Glomerular visceral epithelial cell (primary cell): ENCODE results near the gene IBTK.
"Not testable (repeated sequence)": the region's sequence is repeated elsewhere in the genome, so short reads cannot be mapped to it uniquely, and the experiment has no call there.

Experiments used
- DNase-seq: peaks from one replicate; pipeline ENCODE4 v3.0.0-alpha.2; 2016; ENCODE audit errors: extremely low spot score

IBTK gene

GRCh38 chr6:82246802-82247504 lies 591 bp downstream of the IBTK start:
- DNase-seq: peak; percentile 52

- no peak for DNase-seq
Measured at GRCh38 chr6:82246370-82246769, 1.2 kb downstream of the IBTK start.

DNA sequence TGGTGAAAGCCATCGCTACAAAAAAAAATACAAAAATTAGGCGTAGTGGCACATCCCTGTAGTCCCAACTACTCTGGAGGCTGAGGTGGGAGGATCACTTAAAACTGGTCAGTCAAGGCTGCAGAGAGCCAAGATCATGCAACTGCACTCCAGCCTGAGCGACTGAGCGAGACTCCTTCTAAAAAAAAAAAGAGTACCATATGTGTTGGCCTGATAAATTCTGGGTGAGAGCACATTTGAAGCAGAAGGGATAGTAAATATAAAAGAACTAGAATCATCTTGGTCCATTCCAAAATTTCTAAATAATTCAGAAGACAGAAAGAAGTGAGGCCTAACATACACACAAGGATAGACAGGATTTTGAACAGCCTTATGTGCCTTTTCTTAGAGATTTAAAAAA lies 2.2 kb downstream of the IBTK start:
- DNase-seq: no peak

GRCh38 chr6:82243884-82244283 lies 3.7 kb downstream of the IBTK start:
- DNase-seq: no peak

DNA sequence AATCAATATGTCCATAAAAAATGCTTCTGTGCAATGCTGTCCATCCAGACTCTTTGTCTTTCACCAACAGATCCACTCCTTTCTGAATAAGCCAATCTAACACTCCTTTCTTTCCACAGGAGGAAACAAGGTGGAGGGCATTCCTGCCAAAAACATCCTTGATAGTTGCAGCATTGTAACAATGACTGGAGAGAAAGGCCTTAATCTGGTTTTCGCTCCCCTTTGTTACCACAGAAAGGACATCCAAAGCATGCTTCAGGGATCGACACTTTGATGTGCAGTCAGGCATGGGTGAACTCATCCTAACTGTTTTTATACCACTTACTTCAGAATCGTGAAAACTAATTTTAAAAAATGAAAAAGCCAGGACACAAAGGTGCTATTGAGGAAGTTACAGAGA lies 7.4 kb downstream of the IBTK start:
- DNase-seq: no peak

GRCh38 chr6:82239597-82239996 lies 7.9 kb downstream of the IBTK start:
- no peak for DNase-seq

- no peak for DNase-seq
Measured at GRCh38 chr6:82237013-82237412, 10.5 kb downstream of the IBTK start.

GRCh38 chr6:82227770-82228169 lies 19.8 kb downstream of the IBTK start:
- DNase-seq: no peak

- no peak for DNase-seq
Measured at GRCh38 chr6:82220167-82220566, 27.4 kb downstream of the IBTK start.

DNA sequence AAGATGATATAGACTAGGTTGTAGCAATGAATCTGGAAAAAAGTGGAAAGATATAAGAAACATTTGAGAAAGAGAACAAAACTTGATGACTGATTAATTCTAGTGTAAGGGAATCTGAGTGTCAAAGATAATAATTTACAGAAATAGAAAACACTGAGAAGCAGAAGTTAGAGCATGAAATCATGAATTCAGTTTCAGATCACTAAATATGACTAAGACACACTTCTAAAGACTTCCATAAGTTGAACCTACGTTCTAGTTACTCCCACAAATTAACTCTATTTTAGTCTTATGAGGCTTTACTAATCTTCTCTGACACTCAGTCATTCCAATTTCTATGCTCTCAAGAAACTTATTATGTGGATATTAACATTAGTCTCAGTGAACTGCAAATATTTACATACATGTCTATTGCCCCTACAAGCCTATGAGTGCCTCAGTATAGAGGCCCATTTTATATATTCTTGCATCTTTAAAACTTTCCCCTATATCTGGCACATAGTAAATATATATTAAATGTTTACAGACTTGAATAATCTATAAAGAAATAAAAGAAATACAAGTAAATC lies 30.4 kb downstream of the IBTK start:
- peak; percentile 3 for DNase-seq

- DNase-seq: no peak
Measured at GRCh38 chr6:82216549-82216948, 31.0 kb downstream of the IBTK start.

GRCh38 chr6:82211326-82211725 lies 36.2 kb downstream of the IBTK start:
- DNase-seq: no peak

DNA sequence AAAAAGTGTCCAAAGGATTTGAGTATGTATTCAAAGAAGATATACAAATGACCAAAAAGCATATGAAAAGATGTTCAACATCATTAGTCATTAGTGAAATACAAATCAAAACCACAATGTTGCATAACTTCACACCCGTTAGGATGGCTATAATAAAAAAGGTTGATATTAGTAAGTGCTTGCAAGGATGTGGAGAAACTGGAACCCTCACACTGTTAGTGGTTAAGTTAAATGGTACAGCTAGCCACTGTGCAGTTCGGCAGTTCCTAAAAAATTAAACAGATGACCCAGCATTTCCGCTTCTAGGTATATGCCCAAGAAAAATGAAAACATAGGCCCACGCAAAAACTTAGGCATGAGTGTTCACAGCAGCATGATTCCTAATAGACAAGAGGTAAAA lies 38.6 kb downstream of the IBTK start:
- no peak for DNase-seq

DNA sequence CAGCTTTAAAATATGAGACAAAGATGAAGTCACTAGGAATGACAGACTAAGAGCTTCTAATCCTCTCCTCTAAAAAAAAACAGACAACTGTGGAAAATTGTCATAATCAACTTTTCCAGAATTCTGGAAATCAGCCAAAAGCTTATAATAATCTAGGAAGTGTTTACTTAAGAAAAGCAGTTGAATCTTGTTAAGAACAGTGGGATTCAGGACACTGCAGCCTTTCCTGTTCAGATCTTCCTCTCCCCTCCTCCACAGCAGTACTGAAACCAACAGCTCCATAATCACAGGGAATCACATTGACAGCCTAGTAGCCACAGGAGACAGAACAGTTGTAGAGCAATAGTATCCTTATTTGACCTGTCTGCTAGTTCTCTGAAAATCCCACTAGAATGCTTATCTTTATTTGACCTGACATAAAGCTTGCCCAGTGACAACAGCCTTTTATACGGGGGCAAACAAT lies 41.6 kb downstream of the IBTK start:
- DNase-seq: no peak

GRCh38 chr6:82204020-82204419 lies 43.5 kb downstream of the IBTK start:
- no peak for DNase-seq

- no peak for DNase-seq
Measured at GRCh38 chr6:82197784-82198183, 49.8 kb downstream of the IBTK start.

DNA sequence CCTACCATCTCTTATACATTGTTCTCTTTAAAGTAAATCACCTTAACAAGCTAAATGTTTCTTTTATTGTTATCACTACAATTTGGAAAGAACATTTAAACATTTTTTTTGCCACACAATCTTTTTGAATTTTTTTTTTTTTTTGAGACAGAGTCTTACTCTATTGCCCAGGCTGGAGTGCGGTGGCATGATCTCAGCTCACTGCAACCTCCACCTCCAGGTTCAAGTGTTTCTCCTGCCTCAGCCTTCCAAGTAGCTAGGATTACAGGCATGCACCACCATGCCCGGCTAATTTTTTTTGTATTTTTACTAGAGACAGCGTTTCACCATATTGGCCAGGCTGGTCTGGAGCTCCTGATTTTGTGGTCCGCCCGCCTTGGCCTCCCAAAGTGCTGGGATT lies 50.3 kb downstream of the IBTK start:
- DNase-seq: not testable (repeated sequence)

GRCh38 chr6:82196161-82196560 lies 51.4 kb downstream of the IBTK start:
- DNase-seq: no peak

GRCh38 chr6:82195619-82196018 lies 51.9 kb downstream of the IBTK start:
- DNase-seq: no peak

DNA sequence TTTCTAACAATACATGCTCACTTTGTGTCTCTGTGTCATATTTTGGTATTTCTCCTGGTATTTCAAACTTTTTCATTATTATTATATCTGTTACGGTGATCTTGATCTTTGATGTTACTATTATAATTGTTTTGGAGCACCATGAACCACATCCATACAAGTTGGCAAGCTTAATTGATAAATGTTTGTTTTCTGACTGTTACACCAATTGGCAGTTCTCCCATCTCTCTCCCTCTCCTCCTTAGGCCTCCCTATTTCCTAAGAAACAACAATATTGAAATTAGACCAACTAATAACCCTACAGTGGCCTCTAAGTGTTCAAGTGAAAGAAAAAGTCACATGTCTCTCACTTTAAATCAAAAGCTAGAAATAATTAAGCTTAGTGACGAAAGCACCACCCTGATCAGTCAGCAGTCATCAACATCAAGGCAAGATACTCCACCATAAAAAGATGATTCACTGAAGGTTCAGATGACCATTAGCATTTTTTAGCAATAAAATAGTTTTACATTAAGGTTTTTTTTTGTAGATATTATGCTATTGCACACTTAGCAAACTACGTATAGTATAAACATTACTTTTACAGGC lies 61.5 kb downstream of the IBTK start:
- DNase-seq: no peak

DNA sequence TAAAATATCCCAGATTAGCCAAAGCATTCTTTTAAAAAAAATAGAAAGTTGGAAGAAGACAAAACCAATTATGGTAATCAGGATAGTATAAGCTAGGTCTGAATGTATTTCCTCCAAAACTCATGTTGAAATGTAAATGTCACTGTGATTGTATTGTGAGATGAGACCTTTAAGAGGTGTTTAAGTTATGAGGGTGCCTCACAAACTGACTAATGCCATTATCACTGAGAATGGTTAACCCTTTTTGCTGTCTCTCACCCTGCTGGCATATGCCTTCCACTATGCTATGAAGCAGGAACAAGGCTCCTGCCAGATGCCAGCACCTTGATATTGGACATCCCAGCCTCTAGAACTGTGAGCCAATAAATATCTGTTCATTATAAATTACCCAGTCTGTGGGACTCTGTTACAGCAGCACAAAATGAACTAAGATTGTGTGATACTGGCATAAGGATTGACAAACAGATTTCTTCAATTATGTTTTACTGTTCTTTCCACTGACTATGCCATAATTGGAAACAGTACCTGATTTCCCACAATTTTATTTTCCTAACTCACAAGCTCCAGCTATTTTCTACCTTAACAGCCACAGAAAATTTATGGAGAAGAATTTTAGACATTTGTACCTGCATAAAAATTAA lies 63.8 kb downstream of the IBTK start:
- no peak for DNase-seq

GRCh38 chr6:82182756-82183155 lies 64.8 kb downstream of the IBTK start:
- DNase-seq: no peak

GRCh38 chr6:82179415-82179814 lies 68.1 kb downstream of the IBTK start:
- no peak for DNase-seq
